H1 (cell line): ENCODE results near the gene CMIP. TPM values are rescaled to one million over a fixed set of nuclear protein-coding genes. Genes with fewer than 3 reads are reported as not detected.

ENCODE experiments used
- CTCF ChIA-PET: fragments of 300-600 bp; sonication (Branson Sonifier 250); formaldehyde crosslinking; loops from one replicate; lab custom pipeline; 2021; ENCODE audit not compliant: partially characterized antibody; lab: Charles Lee
- POLR2A ChIA-PET: fragments of 300-600 bp; sonication (Branson Sonifier 250); formaldehyde crosslinking; loops from one replicate; lab custom pipeline; 2021; ENCODE audit warnings: inconsistent platforms; ENCODE audit not compliant: partially characterized antibody; lab: Charles Lee
- DNase-seq, 2 experiments: peaks; one replicate each; pipeline versions ENCODE4 v3.0.0 to v3.0.0-alpha.2; 2010 to 2022; ENCODE audit warnings: low spot score in 2 of 2, low read depth in 1 of 2, mixed read lengths in 1 of 2
- FAIRE-seq: peaks from 2 replicates; lab custom pipeline; 2011; peaks lifted over from hg19 to GRCh38; lab: Jason Lieb, UNC
- H2AFZ ChIP-seq: 2 replicates; pipeline ENCODE4 v1.8.1; 2012; ENCODE audit warnings: low read length, inconsistent platforms
- H2AK5ac ChIP-seq: 2 replicates; pipeline ENCODE4 v1.6.1; 2013; ENCODE audit warnings: low read depth, low read length
- H2BK120ac ChIP-seq: replicated peaks from 2 replicates; pipeline ENCODE3; 2013; ENCODE audit warnings: low read depth, low read length, inconsistent platforms
- H2BK12ac ChIP-seq: 2 replicates; pipeline ENCODE4 v1.6.1; 2013; ENCODE audit warnings: low read depth, low read length
- H2BK15ac ChIP-seq: 2 replicates; pipeline ENCODE4 v1.6.1; 2013; ENCODE audit warnings: low read length
- H2BK20ac ChIP-seq: 2 replicates; pipeline ENCODE4 v1.6.1; 2013; ENCODE audit warnings: low read length
- H2BK5ac ChIP-seq: 2 replicates; pipeline ENCODE4 v1.6.1; 2013; ENCODE audit warnings: low read depth, low read length
- H3K14ac ChIP-seq: 2 replicates; pipeline ENCODE4 v1.6.1; 2013; ENCODE audit warnings: inconsistent platforms; ENCODE audit not compliant: insufficient read length
- H3K18ac ChIP-seq: 2 replicates; pipeline ENCODE4 v1.6.1; 2013; ENCODE audit warnings: low read length; ENCODE audit errors: extremely low read depth
- H3K23ac ChIP-seq: 2 replicates; pipeline ENCODE4 v1.6.1; 2013; ENCODE audit warnings: inconsistent platforms; ENCODE audit not compliant: insufficient read length
- H3K23me2 ChIP-seq: 2 replicates; pipeline ENCODE4 v1.6.1; 2013; ENCODE audit warnings: low read depth, low read length
- H3K27ac ChIP-seq: 2 replicates; pipeline ENCODE4 v1.6.1; 2011; ENCODE audit warnings: low read depth, low read length, inconsistent platforms
- H3K27me3 ChIP-seq, 4 experiments: replicated peaks in 1 of 4; 1 replicate in 1 of 4; 2 replicates in 3 of 4; pipeline versions ENCODE4 v1.6.1 to v1.8.1; 2011 to 2013; ENCODE audit warnings: low read length in 3 of 4, mild to moderate bottlenecking in 3 of 4, inconsistent platforms in 2 of 4, mixed read lengths in 2 of 4, moderate library complexity in 1 of 4; ENCODE audit not compliant: control insufficient read depth in 3 of 4, insufficient read depth in 3 of 4; ENCODE audit errors: extremely low read depth in 1 of 4
- H3K36me3 ChIP-seq, 4 experiments: 2 replicates each; pipeline versions ENCODE4 v1.6.1 to v1.8.1; 2011 to 2013; ENCODE audit warnings: mild to moderate bottlenecking in 4 of 4, low read length in 3 of 4, moderate library complexity in 2 of 4, control low read depth in 1 of 4, inconsistent platforms in 1 of 4; ENCODE audit not compliant: insufficient read depth in 4 of 4, control insufficient read depth in 2 of 4
- H3K4ac ChIP-seq: replicated peaks from 2 replicates; pipeline ENCODE3; 2013; ENCODE audit warnings: low read length, low read depth, mixed read lengths, inconsistent platforms; ENCODE audit not compliant: insufficient read length
- H3K4me1 ChIP-seq, 4 experiments: replicated peaks in 1 of 4; 1 replicate in 1 of 4; 2 replicates in 3 of 4; pipeline versions ENCODE4 v1.6.1 to v1.8.1; 2011 to 2013; ENCODE audit warnings: low read length in 3 of 4, inconsistent platforms in 2 of 4, mixed read lengths in 1 of 4; ENCODE audit not compliant: insufficient read depth in 4 of 4, control insufficient read depth in 3 of 4
- H3K4me2 ChIP-seq, 2 experiments: 2 replicates each; pipeline versions ENCODE4 v1.6.1 to v1.8.1; 2011 to 2013; ENCODE audit warnings: low read depth in 2 of 2, low read length in 2 of 2, control low read depth in 1 of 2, inconsistent platforms in 1 of 2, mild to moderate bottlenecking in 1 of 2; ENCODE audit not compliant: insufficient read depth in 1 of 2
- H3K4me3 ChIP-seq, 4 experiments: fragments of 200-600, 300-600 bp in 1 of 4; sonication (generic), shearing (Covaris generic), sonication (Bioruptor Twin) in 1 of 4; 2 replicates each; pipeline versions ENCODE4 v1.5.1 to v1.8.1; 2011 to 2016; ENCODE audit warnings: low read length in 4 of 4, low read depth in 3 of 4, control low read depth in 2 of 4, inconsistent platforms in 2 of 4, mild to moderate bottlenecking in 2 of 4, mixed read lengths in 1 of 4, moderate library complexity in 1 of 4; ENCODE audit not compliant: insufficient read depth in 2 of 4; ENCODE audit errors: extremely low read depth in 1 of 4
- H3K56ac ChIP-seq: replicated peaks from 2 replicates; pipeline ENCODE3; 2013; ENCODE audit warnings: low read depth, mild to moderate bottlenecking, mixed read lengths, low read length, inconsistent platforms; ENCODE audit not compliant: insufficient read length
- H3K79me1 ChIP-seq: 2 replicates; pipeline ENCODE4 v1.6.1; 2013; ENCODE audit warnings: low read depth, low read length, control low read depth
- H3K79me2 ChIP-seq, 2 experiments: 2 replicates each; pipeline versions ENCODE4 v1.6.1 to v1.8.1; 2012 to 2013; ENCODE audit warnings: low read length in 2 of 2, mild to moderate bottlenecking in 2 of 2, inconsistent platforms in 1 of 2; ENCODE audit not compliant: insufficient read depth in 2 of 2, control insufficient read depth in 1 of 2
- H3K9ac ChIP-seq, 4 experiments: replicated peaks in 1 of 4; 1 replicate in 1 of 4; 2 replicates in 3 of 4; pipeline versions ENCODE4 v1.6.1 to v1.8.1; 2011 to 2013; ENCODE audit warnings: low read depth in 3 of 4, low read length in 3 of 4, control low read depth in 2 of 4, mild to moderate bottlenecking in 2 of 4, moderate library complexity in 2 of 4, inconsistent platforms in 1 of 4; ENCODE audit errors: extremely low read depth in 1 of 4
- H3K9me3 ChIP-seq, 2 experiments: 2 replicates each; pipeline versions ENCODE4 v1.6.1 to v1.8.1; 2012 to 2013; ENCODE audit warnings: mild to moderate bottlenecking in 2 of 2, moderate library complexity in 2 of 2, control low read depth in 1 of 2, inconsistent platforms in 1 of 2, low read depth in 1 of 2, low read length in 1 of 2, mixed read lengths in 1 of 2; ENCODE audit not compliant: insufficient read depth in 2 of 2
- H4K20me1 ChIP-seq, 2 experiments: replicated peaks in 1 of 2; 2 replicates each; pipeline versions ENCODE3 to v1.8.1; 2011 to 2013; ENCODE audit warnings: inconsistent platforms in 2 of 2, low read length in 2 of 2, mild to moderate bottlenecking in 1 of 2; ENCODE audit not compliant: insufficient read depth in 2 of 2, control insufficient read depth in 1 of 2
- H4K5ac ChIP-seq: 2 replicates; pipeline ENCODE4 v1.6.1; 2013; ENCODE audit warnings: low read length, low read depth, mixed read lengths, inconsistent platforms; ENCODE audit not compliant: insufficient read length
- H4K8ac ChIP-seq: 2 replicates; pipeline ENCODE4 v1.8.0; 2013; ENCODE audit warnings: mild to moderate bottlenecking, moderate library complexity, low read length, inconsistent platforms; ENCODE audit not compliant: insufficient read depth; ENCODE audit errors: extremely low read depth
- H4K91ac ChIP-seq: replicated peaks from 2 replicates; pipeline ENCODE3; 2013; ENCODE audit warnings: low read length, mixed read lengths, inconsistent platforms; ENCODE audit not compliant: insufficient read length
- SIN3A ChIP-seq, 2 experiments: IDR thresholded peaks in 1 of 2; conservative IDR thresholded peaks in 1 of 2; 2 replicates each; pipeline ENCODE4 v1.6.1; 2011 to 2012; ENCODE audit warnings: low read length in 2 of 2, improper control_type of control experiment in 1 of 2, low read depth in 1 of 2, mild to moderate bottlenecking in 1 of 2
- SP1 ChIP-seq: IDR thresholded peaks from 2 replicates; pipeline ENCODE4 v1.6.1; 2011; ENCODE audit warnings: low read depth, low read length
- WGBS, 2 experiments: shearing (Covaris generic) in 1 of 2; methylation state at CpG; one replicate each; pipeline versions ENCODE4 v1.1.6 to v1.1.7; 2013 to 2015; ENCODE audit warnings: low lambda C conversion rate in 2 of 2, mixed read lengths in 2 of 2, inconsistent platforms in 1 of 2, low coverage in 1 of 2, missing lambda C conversion rate in 1 of 2; ENCODE audit not compliant: insufficient replicate concordance in 2 of 2, insufficient coverage in 1 of 2, insufficient read length in 1 of 2; ENCODE audit errors: extremely low coverage in 1 of 2, missing lambda C conversion rate in 1 of 2; 5-methylcytosine and 5-hydroxymethylcytosine counted together
- polyA plus RNA-seq, 7 experiments: library from polyadenylated mRNA; depleted of rRNA in 3 of 7; stranded (reverse) in 5 of 7; unstranded in 2 of 7; fragments of >200 nt in 5 of 7; fragments of 200-250 nt in 2 of 7; gene quantifications; 1 replicate in 5 of 7; 2 replicates in 1 of 7; 4 replicates in 1 of 7; pipeline versions ENCODE4 v1.2.1 to v1.2.3, GENCODE V29; 2011 to 2013; ENCODE audit warnings: missing spikeins in 2 of 7, mixed read lengths in 2 of 7
- total RNA-seq: library from RNA; stranded (reverse); fragmentation: NEBNext Ultra II Directional; extraction: Animal tissue kit (Norgen Biotek cat#: 25700); gene quantifications from 2 replicates; pipeline ENCODE4 v1.2.1, GENCODE V29; 2021

Gene CMIP
- total and polyA plus RNA-seq, 2 of the 8 experiments (the other 6 are each of a cell fraction or from before 2014, with no cell fraction given): 7.9 to 53.2 TPM

DNA sequence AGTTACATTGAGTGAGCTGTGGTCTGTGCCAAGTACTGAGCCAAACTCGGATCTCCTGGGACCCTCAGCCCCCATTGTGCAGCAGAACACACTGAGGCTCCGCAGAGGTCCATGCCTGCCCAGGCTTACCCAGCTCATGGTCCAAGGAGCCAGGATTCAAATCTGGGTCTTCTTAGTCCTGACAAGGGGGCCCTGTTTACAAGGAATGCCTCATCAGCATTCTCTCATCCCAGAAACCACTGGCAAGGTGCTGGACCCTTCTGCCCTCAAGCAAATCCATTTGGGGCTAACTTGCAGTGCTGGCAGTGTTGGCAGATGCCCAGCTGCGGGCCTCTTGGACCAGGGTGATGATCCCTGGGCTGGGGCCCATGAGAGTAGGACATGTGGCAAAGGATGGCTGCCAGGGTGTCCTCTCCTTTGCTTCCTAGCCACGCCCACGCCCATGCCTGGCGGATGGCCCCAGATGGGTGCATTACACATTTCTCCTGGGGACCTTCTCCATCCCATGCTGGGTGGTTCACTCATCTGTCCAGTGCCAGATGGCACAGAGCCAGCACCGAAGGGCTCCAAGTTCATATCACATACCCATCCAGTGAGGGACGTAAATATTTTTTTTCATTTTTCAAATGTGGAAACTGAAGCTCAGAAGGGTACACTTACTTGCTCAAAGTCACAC lies 117.7 kb downstream of the CMIP start:
- H4K20me1 ChIP-seq: peaks cover 13 to 42% of the 10 kb centered on the region in 2 experiments
- FAIRE-seq: no peak
- no peaks in the 10 kb centered on the region for H3K23me2 ChIP-seq
- no peaks in the 10 kb centered on the region for H3K27me3 ChIP-seq
- H2BK120ac ChIP-seq: no peak overlapping the region
- ChIA-PET POLR2A (no interaction called here), CTCF (interaction anchor here (0.7 to 1.4 kb wide), 6 partner anchors 9 to 176 kb away, joined by 3 to 5 read pairs (median 3); no protein-coding TSS in a partner anchor)
- no peaks in the 10 kb centered on the region for H3K36me3 ChIP-seq
- H4K91ac ChIP-seq: no peak overlapping the region
- 89% methylated on average over 8 of the region's 8 CpGs; no CpG with 5 or more reads in 1 of the 2 experiments for WGBS, 2 experiments
- H2AK5ac ChIP-seq: no peak overlapping the region
- H2AFZ ChIP-seq: no peak overlapping the region
- H2BK15ac ChIP-seq: no peak overlapping the region
- TF ChIP-seq SIN3A (conservative IDR thresholded peaks at IDR 0.05 in 1 of 2, IDR thresholded peaks at IDR 0.05 in 1 of 2; ENCODE audit: low read depth in 1 of 2, low read length in 2 of 2): no peak
- no peak for TF ChIP-seq SP1
- no peak overlapping the region for H3K4ac ChIP-seq
- no peak overlapping the region for H3K4me3 ChIP-seq
- no peak overlapping the region for H3K9ac ChIP-seq
- no peak for DNase-seq
- H3K4me1 ChIP-seq: peaks cover 0 to 4% (median 2%) of the 10 kb centered on the region in 4 experiments; a peak in 3 of 7 replicates
- peaks cover 36% of the 10 kb centered on the region for H3K79me1 ChIP-seq
- H4K5ac ChIP-seq: no peak overlapping the region
- H3K18ac ChIP-seq: no peak overlapping the region
- H3K23ac ChIP-seq: no peak overlapping the region
- H4K8ac ChIP-seq: peak overlapping the region; percentile 86; the same call in 1 of the 2 replicates
- H3K9me3 ChIP-seq: no peaks in the 10 kb centered on the region
- H3K27ac ChIP-seq: no peak overlapping the region
- H3K14ac ChIP-seq: no peak overlapping the region
- no peak overlapping the region for H3K4me2 ChIP-seq
- H3K56ac ChIP-seq: no peak overlapping the region
- peaks cover 0 to 76% of the 10 kb centered on the region in 2 experiments; a peak in 3 of 4 replicates for H3K79me2 ChIP-seq
- no peak overlapping the region for H2BK12ac ChIP-seq
- no peak overlapping the region for H2BK20ac ChIP-seq
- H2BK5ac ChIP-seq: no peak overlapping the region
